CD14-positive monocyte (primary cell): ENCODE measurements around the gene CLDN22. TPM values are rescaled to one million over a fixed set of nuclear protein-coding genes. Genes with fewer than 3 reads are reported as not detected.
A peak's percentile ranks its signal among the peaks of the same experiment; 100 is the strongest.

Source experiments
- DNase-seq, 3 donors: peaks; one replicate each; pipeline ENCODE4 v3.0.0-alpha.2; 2011 to 2022
- H2AFZ ChIP-seq: 2 replicates; pipeline ENCODE4 v1.6.0; 2012; ENCODE audit warnings: mild to moderate bottlenecking, low read depth, low read length, inconsistent platforms; ENCODE audit not compliant: insufficient read depth, poor library complexity, severe bottlenecking
- H3K27ac ChIP-seq, 2 donors: 1 replicate in 1 of 2; 2 replicates in 1 of 2; pipeline ENCODE4 v1.5.1; 2012 to 2013; ENCODE audit warnings: low read length in 2 of 2, control low read depth in 1 of 2, inconsistent platforms in 1 of 2, low read depth in 1 of 2, mild to moderate bottlenecking in 1 of 2
- H3K27me3 ChIP-seq, 2 donors: one replicate each; pipeline versions ENCODE4 v1.6.0 to v1.6.1; 2011 to 2013; ENCODE audit warnings: low read length in 2 of 2; ENCODE audit not compliant: control insufficient read depth in 2 of 2, insufficient read depth in 2 of 2
- H3K36me3 ChIP-seq, 2 donors: replicated peaks in 1 of 2; 1 replicate in 1 of 2; 2 replicates in 1 of 2; pipeline versions ENCODE4 v1.5.1 to v1.6.1; 2012 to 2013; ENCODE audit warnings: low read length in 2 of 2, control low read depth in 1 of 2, inconsistent platforms in 1 of 2, mild to moderate bottlenecking in 1 of 2; ENCODE audit not compliant: insufficient read depth in 2 of 2, control insufficient read depth in 1 of 2
- H3K4me1 ChIP-seq, 2 donors: 1 replicate in 1 of 2; 2 replicates in 1 of 2; pipeline versions ENCODE4 v1.5.1 to v1.6.1; 2012 to 2013; ENCODE audit warnings: low read length in 2 of 2, control low read depth in 1 of 2, inconsistent platforms in 1 of 2, mild to moderate bottlenecking in 1 of 2, moderate library complexity in 1 of 2; ENCODE audit not compliant: insufficient read depth in 2 of 2, control insufficient read depth in 1 of 2
- H3K4me2 ChIP-seq: replicated peaks from 2 replicates; pipeline ENCODE3; 2012; ENCODE audit warnings: low read length, moderate library complexity, mild to moderate bottlenecking; ENCODE audit not compliant: poor library complexity, severe bottlenecking; ENCODE audit errors: extremely low read depth
- H3K4me3 ChIP-seq, 3 experiments: fragments of 200-600 bp in 1 of 3; sonication (generic) in 1 of 3; replicated peaks in 1 of 3; 1 replicate in 2 of 3; 2 replicates in 1 of 3; pipeline ENCODE4 v1.5.1; 2011 to 2013; ENCODE audit warnings: low read length in 3 of 3, mild to moderate bottlenecking in 3 of 3, control low read depth in 2 of 3, low read depth in 2 of 3, inconsistent platforms in 1 of 3, moderate library complexity in 1 of 3
- H3K79me2 ChIP-seq: 2 replicates; pipeline ENCODE4 v1.6.0; 2012; ENCODE audit warnings: mild to moderate bottlenecking, control low read depth, inconsistent platforms, low read length, moderate library complexity; ENCODE audit not compliant: insufficient read depth
- H3K9ac ChIP-seq: 2 replicates; pipeline ENCODE4 v1.6.0; 2017; ENCODE audit warnings: low read length, mild to moderate bottlenecking; ENCODE audit not compliant: insufficient read depth, poor library complexity, severe bottlenecking
- H3K9me3 ChIP-seq, 2 donors: replicated peaks in 1 of 2; 1 replicate in 1 of 2; 2 replicates in 1 of 2; pipeline versions ENCODE4 v1.5.1 to v1.6.1; 2012 to 2013; ENCODE audit warnings: low read length in 2 of 2, control low read depth in 1 of 2; ENCODE audit not compliant: control insufficient read depth in 1 of 2, insufficient read depth in 1 of 2
- H4K20me1 ChIP-seq: 2 replicates; pipeline ENCODE4 v1.6.0; 2012; ENCODE audit warnings: mild to moderate bottlenecking, low read length, control low read depth, moderate library complexity; ENCODE audit not compliant: insufficient read depth
- H3K27ac Mint-ChIP-seq, 7 donors: one replicate each; pipeline ENCODE4 v1.8.0; 2020; ENCODE audit warnings: mild to moderate bottlenecking in 7 of 7, mixed read lengths in 7 of 7, moderate library complexity in 6 of 7, inconsistent platforms in 2 of 7
- H3K27me3 Mint-ChIP-seq, 3 donors: one replicate each; pipeline ENCODE4 v1.8.0; 2021 to 2022; ENCODE audit warnings: low read depth in 3 of 3, mild to moderate bottlenecking in 3 of 3, mixed read lengths in 3 of 3, moderate library complexity in 3 of 3, inconsistent platforms in 1 of 3
- H3K36me3 Mint-ChIP-seq, 2 donors: one replicate each; pipeline ENCODE4 v1.8.0; 2020; ENCODE audit warnings: mixed read lengths in 2 of 2, inconsistent platforms in 1 of 2, mild to moderate bottlenecking in 1 of 2
- H3K4me1 Mint-ChIP-seq: one replicate; pipeline ENCODE4 v1.8.0; 2020; ENCODE audit warnings: mild to moderate bottlenecking, mixed read lengths
- H3K4me3 Mint-ChIP-seq, 2 donors: one replicate each; pipeline ENCODE4 v1.8.0; 2020; ENCODE audit warnings: mild to moderate bottlenecking in 2 of 2, mixed read lengths in 2 of 2, moderate library complexity in 1 of 2
- H3K9me3 Mint-ChIP-seq, 7 donors: one replicate each; pipeline ENCODE4 v1.8.0; 2020 to 2022; ENCODE audit warnings: mixed read lengths in 7 of 7, mild to moderate bottlenecking in 6 of 7, moderate library complexity in 6 of 7, inconsistent platforms in 2 of 7
- WGBS: methylation state at CpG from one replicate; pipeline ENCODE4 v1.1.5; 2013; ENCODE audit warnings: missing lambda C conversion rate; ENCODE audit not compliant: insufficient coverage; 5-methylcytosine and 5-hydroxymethylcytosine counted together
- intact Hi-C, 2 donors: fragments of 100-400 bp; cut with micrococcal nuclease; formaldehyde crosslinking; loops; one replicate each; pipeline versions ENCODE4 v1.15.0 to v1.15.1; 2023
- polyA plus RNA-seq, 3 donors: library from polyadenylated mRNA; depleted of rRNA in 1 of 3; unstranded in 2 of 3; stranded (reverse) in 1 of 3; fragments of 300-500 nt in 2 of 3; fragments of >200 nt in 1 of 3; fragmentation: Illumina TruSeq in 2 of 3; gene quantifications; 1 replicate in 2 of 3; 2 replicates in 1 of 3; pipeline ENCODE4 v1.2.3, GENCODE V29; 2012 to 2021
- TF ChIP-seq, protein P1 (sequence below): fragments of 200-600 bp; IDR thresholded peaks from one replicate; pipeline ENCODE4 v1.8.0; 2022; ENCODE audit warnings: antibody characterized with exemption, mild to moderate bottlenecking

The CLDN22 gene
- polyA plus RNA-seq, 3 donors = not detected

DNA sequence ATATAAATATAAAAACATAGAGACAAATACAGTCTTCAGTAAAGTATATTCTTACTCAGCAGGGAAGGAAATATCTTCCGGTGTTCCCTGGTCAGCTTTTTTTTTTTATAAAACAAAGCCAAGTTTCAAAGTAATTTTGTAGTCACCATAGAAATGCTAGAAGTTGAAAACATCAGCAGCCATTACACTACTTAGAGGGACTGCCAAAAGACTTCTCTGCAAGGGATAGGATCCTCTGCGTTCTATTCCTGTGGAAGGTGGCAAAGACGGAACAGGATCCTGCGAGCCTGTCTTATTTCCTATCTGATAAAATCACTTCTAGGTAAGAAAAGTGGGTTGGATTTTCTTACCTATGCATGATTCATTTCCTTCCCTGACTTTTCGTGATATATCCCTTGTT, 19.4 kb downstream of the CLDN22 start:
- no peak overlapping the region for H3K27ac Mint-ChIP-seq
- Histone ChIP-seq H3K9ac (no peak overlapping the region), H3K4me2 (no peak overlapping the region), H3K4me1 (no peaks in the 10 kb centered on the region), H3K9me3 (no peaks in the 10 kb centered on the region), H2AFZ (no peak overlapping the region), H4K20me1 (no peaks in the 10 kb centered on the region), H3K27me3 (no peaks in the 10 kb centered on the region), H3K36me3 (no peaks in the 10 kb centered on the region), H3K4me3 (no peak overlapping the region), H3K27ac (no peak overlapping the region), H3K79me2 (no peaks in the 10 kb centered on the region)
- intact Hi-C loops = no loop called here
- peaks cover 2% of the 10 kb centered on the region in 2 donors for H3K36me3 Mint-ChIP-seq
- no peaks in the 10 kb centered on the region for H3K27me3 Mint-ChIP-seq
- peaks cover 0 to 3% (median 0%) of the 10 kb centered on the region in 7 donors for H3K9me3 Mint-ChIP-seq
- DNase-seq = no peak
- WGBS = no CpG with 5 or more reads among the region's 5 CpGs
- H3K4me3 Mint-ChIP-seq = no peak overlapping the region
- peaks cover 3% of the 10 kb centered on the region for H3K4me1 Mint-ChIP-seq
- TF ChIP-seq, protein P1, sequence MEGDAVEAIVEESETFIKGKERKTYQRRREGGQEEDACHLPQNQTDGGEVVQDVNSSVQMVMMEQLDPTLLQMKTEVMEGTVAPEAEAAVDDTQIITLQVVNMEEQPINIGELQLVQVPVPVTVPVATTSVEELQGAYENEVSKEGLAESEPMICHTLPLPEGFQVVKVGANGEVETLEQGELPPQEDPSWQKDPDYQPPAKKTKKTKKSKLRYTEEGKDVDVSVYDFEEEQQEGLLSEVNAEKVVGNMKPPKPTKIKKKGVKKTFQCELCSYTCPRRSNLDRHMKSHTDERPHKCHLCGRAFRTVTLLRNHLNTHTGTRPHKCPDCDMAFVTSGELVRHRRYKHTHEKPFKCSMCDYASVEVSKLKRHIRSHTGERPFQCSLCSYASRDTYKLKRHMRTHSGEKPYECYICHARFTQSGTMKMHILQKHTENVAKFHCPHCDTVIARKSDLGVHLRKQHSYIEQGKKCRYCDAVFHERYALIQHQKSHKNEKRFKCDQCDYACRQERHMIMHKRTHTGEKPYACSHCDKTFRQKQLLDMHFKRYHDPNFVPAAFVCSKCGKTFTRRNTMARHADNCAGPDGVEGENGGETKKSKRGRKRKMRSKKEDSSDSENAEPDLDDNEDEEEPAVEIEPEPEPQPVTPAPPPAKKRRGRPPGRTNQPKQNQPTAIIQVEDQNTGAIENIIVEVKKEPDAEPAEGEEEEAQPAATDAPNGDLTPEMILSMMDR = no peak

DNA sequence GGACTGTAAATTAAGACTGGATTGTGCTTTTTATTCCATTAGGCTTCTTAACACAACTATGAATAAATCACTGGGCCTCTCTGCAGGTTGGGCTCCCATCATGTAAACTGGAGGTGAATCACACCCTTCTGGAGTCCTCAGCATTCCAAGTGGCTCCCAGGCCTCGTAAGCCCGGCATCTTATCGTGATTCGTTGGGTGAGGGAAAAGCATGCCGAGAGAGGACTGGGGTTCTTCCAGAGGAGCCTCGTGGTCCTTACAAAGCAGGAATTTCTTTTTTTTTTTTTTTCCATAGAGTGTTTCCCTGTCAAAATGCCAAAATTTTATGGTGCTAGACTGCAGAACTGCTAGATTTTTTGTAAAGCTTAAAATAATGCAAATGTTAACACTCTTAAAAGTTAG, 20.0 kb downstream of the CLDN22 start:
- no peaks in the 10 kb centered on the region for H4K20me1 ChIP-seq
- no peak overlapping the region for H3K9ac ChIP-seq
- Mint-ChIP-seq H3K9me3 (peaks cover 0 to 3% (median 0%) of the 10 kb centered on the region in 7 donors), H3K27me3 (no peaks in the 10 kb centered on the region), H3K36me3 (peaks cover 2% of the 10 kb centered on the region in 2 donors), H3K4me1 (peaks cover 3% of the 10 kb centered on the region), H3K4me3 (no peak overlapping the region), H3K27ac (peak overlapping the region in 1 of 7 donors; percentile 20)
- intact Hi-C loops = no loop called here
- no peak for DNase-seq
- H3K4me2 ChIP-seq = no peak overlapping the region
- H3K4me3 ChIP-seq = no peak overlapping the region
- no peak overlapping the region for H2AFZ ChIP-seq
- TF ChIP-seq, protein P1 = no peak
- no peaks in the 10 kb centered on the region for H3K36me3 ChIP-seq
- no peak overlapping the region for H3K27ac ChIP-seq
- H3K79me2 ChIP-seq = no peaks in the 10 kb centered on the region
- no peaks in the 10 kb centered on the region for H3K9me3 ChIP-seq
- H3K4me1 ChIP-seq = no peaks in the 10 kb centered on the region
- 100% methylated on average over 2 of the region's 6 CpGs for WGBS
- no peaks in the 10 kb centered on the region for H3K27me3 ChIP-seq
